GM19468 (cell line): ENCODE measurements around the gene STMN3.
"Not testable (repeated sequence)": the region's sequence is repeated elsewhere in the genome, so short reads cannot be mapped to it uniquely, and the experiment has no call there.

Experiments used
- ATAC-seq: cut with Tn5 transposase; IDR thresholded peaks from one replicate; pipeline ENCODE4 v1.9.1; 2021; ENCODE audit warnings: mild to moderate bottlenecking, moderate library complexity, moderate number of reproducible peaks; ENCODE audit not compliant: unreplicated experiment; ENCODE audit errors: extremely low read depth

The STMN3 gene

GRCh38 chr20:63680427-63680826 lies 27.2 kb upstream of the STMN3 start:
- ATAC-seq = no peak

- ATAC-seq = no peak
Measured at GRCh38 chr20:63679799-63680305, 26.6 kb upstream of the STMN3 start.

DNA sequence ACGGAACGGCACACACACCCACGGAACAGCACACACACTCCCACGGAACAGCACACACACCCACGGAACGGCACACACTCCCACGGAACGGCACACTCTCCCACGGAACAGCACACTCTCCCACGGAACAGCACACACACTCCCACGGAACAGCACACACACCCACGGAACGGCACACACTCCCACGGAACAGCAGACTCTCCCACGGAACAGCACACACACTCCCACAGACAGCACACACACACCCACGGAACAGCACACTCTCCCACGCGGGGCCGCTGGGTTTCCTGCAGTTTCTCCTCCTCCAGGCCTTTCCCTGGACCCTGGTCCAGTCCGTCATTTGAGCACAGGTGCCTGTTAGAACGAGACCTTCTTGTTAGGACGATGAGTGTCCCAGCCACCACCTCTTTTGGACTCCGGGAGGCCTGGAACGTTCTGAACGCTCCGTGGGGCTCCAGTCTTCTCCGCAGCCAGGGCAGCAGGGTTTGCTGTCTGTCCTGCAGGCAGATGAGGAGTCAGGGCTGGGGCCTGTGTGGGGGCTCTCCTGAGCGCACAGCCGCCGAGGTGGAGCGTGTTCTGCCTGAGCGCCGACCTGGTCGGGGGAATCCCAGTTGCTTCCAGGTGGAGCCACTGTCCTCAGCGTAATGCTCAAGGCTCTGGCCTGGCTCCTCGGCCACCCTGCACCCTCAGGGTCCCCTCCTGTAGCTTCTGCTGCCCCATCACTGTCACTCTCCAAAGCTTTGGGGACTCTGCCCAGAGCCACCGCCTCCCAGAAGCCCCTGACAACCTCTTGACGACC lies 25.6 kb upstream of the STMN3 start:
- no peak for ATAC-seq

DNA sequence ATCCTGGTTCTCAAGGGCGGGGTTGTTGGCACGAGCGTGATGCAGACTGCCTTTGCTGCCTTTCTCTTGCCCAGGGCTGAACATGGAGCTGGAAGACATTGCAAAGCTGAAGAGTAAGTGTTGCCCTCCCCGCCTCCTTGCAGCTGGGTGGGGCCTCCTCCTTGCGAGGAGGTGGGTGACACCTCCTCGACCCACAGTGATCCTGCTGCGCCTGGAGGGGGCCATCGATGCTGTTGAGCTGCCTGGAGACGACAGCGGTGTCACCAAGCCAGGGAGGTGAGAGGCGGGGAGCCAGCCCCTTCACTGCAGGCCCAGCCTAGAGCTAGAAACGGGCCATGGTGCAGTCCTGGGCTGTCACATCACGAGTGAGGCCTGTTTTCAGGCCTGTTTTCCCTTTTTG lies 24.8 kb upstream of the STMN3 start:
- ATAC-seq = no peak

- no peak for ATAC-seq
Measured at GRCh38 chr20:63675681-63676368, 22.6 kb upstream of the STMN3 start.

- no peak for ATAC-seq
Measured at GRCh38 chr20:63673951-63674350, 20.7 kb upstream of the STMN3 start.

- ATAC-seq = no peak
Measured at GRCh38 chr20:63672666-63673065, 19.4 kb upstream of the STMN3 start.

DNA sequence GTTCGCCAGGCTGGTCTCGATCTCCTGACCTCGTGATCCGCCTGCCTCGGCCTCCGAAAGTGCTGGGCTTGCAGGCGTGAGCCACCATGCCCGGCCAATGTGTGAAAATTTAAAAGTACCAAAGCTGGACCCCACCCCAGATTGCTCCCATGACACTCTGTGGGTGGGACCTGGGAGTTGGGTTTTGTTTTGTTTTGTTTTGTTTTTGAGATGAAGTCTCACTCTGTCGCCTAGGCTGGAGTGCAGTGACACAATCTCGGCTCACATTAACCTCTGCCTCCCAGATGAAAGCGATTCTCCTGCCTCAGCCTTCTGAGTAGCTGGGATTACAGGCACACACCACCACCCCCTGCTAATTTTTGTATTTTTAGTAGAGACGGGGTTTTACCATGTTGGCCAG lies 18.5 kb upstream of the STMN3 start:
- not testable (repeated sequence) for ATAC-seq

DNA sequence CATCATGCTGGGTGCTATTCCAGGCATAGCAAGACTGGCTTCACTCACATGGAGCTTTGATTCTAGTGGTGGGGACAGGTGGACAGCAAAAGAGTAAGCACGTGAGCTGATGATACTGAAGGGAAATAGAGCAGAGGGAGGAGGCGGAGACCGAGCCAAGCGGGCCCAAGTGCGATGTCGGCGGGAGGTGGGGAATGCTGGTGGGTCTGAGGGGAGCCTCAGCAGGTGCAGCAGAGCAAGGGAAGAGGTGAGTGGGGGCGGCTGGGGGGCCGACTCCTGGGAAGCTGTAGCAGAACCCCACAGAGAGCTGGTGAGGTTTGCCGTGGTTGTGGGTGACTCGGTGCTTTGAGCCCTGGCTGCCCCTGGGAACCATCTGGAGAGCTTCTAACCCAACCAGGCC lies 15.1 kb upstream of the STMN3 start:
- ATAC-seq = no peak

- no peak for ATAC-seq
Measured at GRCh38 chr20:63667858-63668257, 14.6 kb upstream of the STMN3 start.

DNA sequence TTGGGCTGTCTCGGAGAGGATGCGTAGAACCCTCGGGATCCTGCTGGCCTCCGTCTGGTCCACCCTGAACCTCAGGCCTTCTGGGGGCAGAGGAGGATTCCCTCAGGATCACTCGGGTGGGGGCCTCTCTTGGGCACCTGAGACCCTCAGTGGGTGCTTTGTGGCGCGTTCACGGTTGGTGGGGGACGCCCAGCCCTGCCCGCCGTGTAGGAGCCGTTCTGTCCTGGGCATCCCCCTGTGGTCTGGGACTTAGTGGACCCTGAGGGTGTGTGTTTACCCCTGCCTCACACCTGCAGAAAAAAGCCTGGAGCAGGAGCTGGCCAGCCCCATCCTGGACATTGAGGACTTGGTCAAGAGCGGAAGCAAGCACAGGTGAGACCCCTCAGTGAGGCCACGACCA lies 12.5 kb upstream of the STMN3 start:
- ATAC-seq = no peak

GRCh38 chr20:63664861-63665594 lies 11.8 kb upstream of the STMN3 start:
- no peak for ATAC-seq

- ATAC-seq = no peak
Measured at GRCh38 chr20:63664143-63664851, 11.1 kb upstream of the STMN3 start.

GRCh38 chr20:63663332-63664066 lies 10.3 kb upstream of the STMN3 start:
- ATAC-seq = no peak

DNA sequence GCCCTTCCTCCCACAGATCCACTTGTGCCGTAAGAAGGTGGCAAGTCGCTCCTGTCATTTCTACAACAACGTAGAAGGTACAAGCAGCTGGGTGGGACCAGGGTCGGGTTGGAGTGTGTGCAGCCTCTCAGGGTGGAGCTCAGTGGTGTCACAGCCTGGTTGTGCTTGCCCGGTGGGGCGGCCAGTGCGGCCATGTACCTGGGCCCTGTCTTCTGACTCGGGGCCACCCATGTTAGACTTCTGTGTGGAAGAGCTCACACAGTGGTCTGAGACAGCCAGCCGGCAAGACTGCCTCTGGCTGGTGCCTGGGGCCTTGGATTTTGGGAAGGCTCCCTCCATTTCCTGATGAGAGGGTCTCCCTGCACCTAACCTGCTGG lies 9.6 kb upstream of the STMN3 start:
- ATAC-seq = no peak

- ATAC-seq = no peak
Measured at GRCh38 chr20:63661959-63662812, 9.0 kb upstream of the STMN3 start.

- ATAC-seq = no peak
Measured at GRCh38 chr20:63661108-63661507, 7.9 kb upstream of the STMN3 start.

DNA sequence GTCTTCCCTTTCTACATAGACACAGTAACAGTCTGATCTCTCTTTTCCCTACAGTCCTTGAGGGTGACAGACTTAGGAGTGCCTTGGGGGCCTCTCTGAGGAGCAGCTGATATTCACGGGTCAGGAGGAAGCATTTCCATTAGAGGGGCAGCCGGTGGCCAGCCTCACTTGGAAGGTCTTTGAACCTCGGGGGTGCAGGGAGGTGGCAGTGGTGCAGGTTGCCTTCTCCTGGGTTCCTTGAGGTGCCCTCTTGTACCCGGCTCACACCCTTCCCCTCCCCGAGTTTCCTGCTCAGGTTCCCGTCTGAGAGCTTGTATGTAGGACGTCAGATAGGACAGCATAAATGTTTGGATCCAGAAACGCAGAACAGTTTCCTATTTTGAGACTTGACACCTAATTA lies 7.4 kb upstream of the STMN3 start:
- no peak for ATAC-seq

- ATAC-seq = not testable (repeated sequence)
Measured at GRCh38 chr20:63660174-63660573, 7.0 kb upstream of the STMN3 start.
